ENCODE data around the gene MLANA.

The MLANA gene

GRCh38 chr9:5908918-5909317, 18.2 kb downstream of the MLANA start:
- DNase-seq: no peak

GRCh38 chr9:5909976-5910375, 19.3 kb downstream of the MLANA start:
- DNase-seq: no peak

GRCh38 chr9:5910413-5911057, 19.8 kb downstream of the MLANA start:
- no peak for DNase-seq

- no peak for DNase-seq
These were observed 24.7 kb downstream of the MLANA start for GRCh38 chr9:5915438-5915837.

- DNase-seq: no peak
These were observed 26.6 kb downstream of the MLANA start for GRCh38 chr9:5917273-5917672.

GRCh38 chr9:5917888-5918287, 27.2 kb downstream of the MLANA start:
- DNase-seq: no peak

GRCh38 chr9:5918460-5918859, 27.8 kb downstream of the MLANA start:
- DNase-seq: no peak

- no peak for DNase-seq
These were observed 30.2 kb downstream of the MLANA start for GRCh38 chr9:5920860-5921328.

GRCh38 chr9:5922192-5922591, 31.5 kb downstream of the MLANA start:
- DNase-seq: no peak

GRCh38 chr9:5931657-5932056, 41.0 kb downstream of the MLANA start:
- no peak for DNase-seq

- DNase-seq: no peak
These were observed 47.8 kb downstream of the MLANA start for GRCh38 chr9:5938449-5938848.

- no peak for DNase-seq
These were observed 48.8 kb downstream of the MLANA start for GRCh38 chr9:5939530-5939929.

GRCh38 chr9:5941214-5941613, 50.5 kb downstream of the MLANA start:
- DNase-seq: no peak

GRCh38 chr9:5945112-5945511, 54.4 kb downstream of the MLANA start:
- DNase-seq: no peak

GRCh38 chr9:5947912-5948311, 57.2 kb downstream of the MLANA start:
- peak; percentile 15 for DNase-seq

- DNase-seq: no peak
These were observed 58.5 kb downstream of the MLANA start for GRCh38 chr9:5949103-5949699.

- no peak for DNase-seq
These were observed 59.6 kb downstream of the MLANA start for GRCh38 chr9:5950261-5950660.

GRCh38 chr9:5951686-5952211, 61.1 kb downstream of the MLANA start:
- DNase-seq: no peak

- DNase-seq: peak; percentile 32
These were observed 63.3 kb downstream of the MLANA start for GRCh38 chr9:5953743-5954707.

GRCh38 chr9:5957166-5957565, 66.5 kb downstream of the MLANA start:
- DNase-seq: peak; percentile 8

GRCh38 chr9:5958273-5958672, 67.6 kb downstream of the MLANA start:
- no peak for DNase-seq

Data from NCI-H69 (cell line).